Small intestine (tissue), 7 donors: Measurements from ENCODE around the gene POU6F1. TPM values are rescaled to one million over a fixed set of nuclear protein-coding genes. Genes with fewer than 3 reads are reported as not detected.
"Not testable (repeated sequence)": the region's sequence is repeated elsewhere in the genome, so short reads cannot be mapped to it uniquely, and the experiment has no call there.

Experiments used
- DNase-seq, 2 donors: peaks; one replicate each; pipeline versions ENCODE4 v3.0.0 to v3.0.0-alpha.2; 2013
- FAIRE-seq: peaks from 2 replicates; lab custom pipeline; 2012; peaks lifted over from hg19 to GRCh38; lab: Jason Lieb, UNC
- H3K27ac ChIP-seq, 3 donors: one replicate each; pipeline ENCODE4 v1.5.1; 2013; ENCODE audit warnings: low read length in 2 of 3, mild to moderate bottlenecking in 2 of 3, control low read depth in 1 of 3, inconsistent platforms in 1 of 3, low read depth in 1 of 3, moderate library complexity in 1 of 3
- H3K27me3 ChIP-seq, 3 donors: one replicate each; pipeline ENCODE4 v1.6.1; 2013; ENCODE audit warnings: low read length in 3 of 3, inconsistent platforms in 1 of 3; ENCODE audit not compliant: control insufficient read depth in 3 of 3, insufficient read depth in 3 of 3
- H3K36me3 ChIP-seq, 3 donors: one replicate each; pipeline ENCODE4 v1.6.1; 2013; ENCODE audit warnings: low read length in 3 of 3, inconsistent platforms in 1 of 3, low read depth in 1 of 3, mild to moderate bottlenecking in 1 of 3, moderate library complexity in 1 of 3; ENCODE audit not compliant: control insufficient read depth in 3 of 3, insufficient read depth in 2 of 3
- H3K4me1 ChIP-seq, 3 donors: one replicate each; pipeline ENCODE4 v1.6.1; 2013; ENCODE audit warnings: low read length in 2 of 3, inconsistent platforms in 1 of 3, low read depth in 1 of 3, mild to moderate bottlenecking in 1 of 3, moderate library complexity in 1 of 3; ENCODE audit not compliant: control insufficient read depth in 3 of 3, insufficient read depth in 2 of 3
- H3K4me3 ChIP-seq, 3 donors: one replicate each; pipeline ENCODE4 v1.5.1; 2013; ENCODE audit warnings: low read length in 3 of 3, control low read depth in 1 of 3, inconsistent platforms in 1 of 3, low read depth in 1 of 3, mild to moderate bottlenecking in 1 of 3, moderate library complexity in 1 of 3
- H3K9me3 ChIP-seq, 2 donors: one replicate each; pipeline ENCODE4 v1.6.1; 2013; ENCODE audit warnings: low read depth in 1 of 2, low read length in 1 of 2; ENCODE audit not compliant: control insufficient read depth in 2 of 2, insufficient read depth in 1 of 2
- WGBS, 3 donors: extraction: QIAGEN DNeasy Blood & Tissue Kit; methylation state at CpG; one replicate each; pipeline ENCODE4 v1.1.7; 2013; 5-methylcytosine and 5-hydroxymethylcytosine counted together
- polyA plus RNA-seq, 4 donors: library from polyadenylated mRNA; stranded (reverse) in 3 of 4; unstranded in 1 of 4; fragments of 200-250 nt in 3 of 4; fragments of 120-200 nt in 1 of 4; gene quantifications; one replicate each; pipeline versions ENCODE4 v1.2.1 to v1.2.3, GENCODE V29; 2013
- donor health status: healthy with polysubstance abuse.
- donor health status: control.
- donor health status: control.
- donor health status: Bipolar disorder and iron deficiency.
- donor health status: healthy.

POU6F1 gene
- polyA plus RNA-seq, 4 donors, result 0.22 to 6.1 (median 3.5) TPM

DNA sequence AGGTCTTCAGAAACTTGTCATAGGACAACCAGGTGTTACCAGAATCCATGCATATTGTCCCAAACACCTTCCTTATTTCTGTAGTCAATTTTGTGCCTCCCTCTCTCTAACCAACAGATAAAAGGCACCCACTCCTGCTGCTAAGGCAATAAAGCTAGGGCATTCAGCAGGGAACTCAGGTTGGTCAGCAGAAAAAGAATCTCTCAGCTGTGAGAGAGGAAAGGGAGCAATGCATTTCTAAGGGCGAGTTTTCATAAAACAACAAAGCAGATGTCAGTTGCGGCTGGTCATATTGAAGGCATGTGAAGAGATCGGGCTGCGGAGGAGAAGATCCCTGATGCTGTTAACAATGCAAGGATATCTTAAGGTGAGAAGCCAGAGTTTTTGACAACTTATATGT is 7.4 kb upstream of the POU6F1 start:
- H3K36me3 ChIP-seq, result peaks cover 0 to 3% (median 0%) of the 10 kb centered on the region in 3 donors
- no peaks in the 10 kb centered on the region for H3K9me3 ChIP-seq
- WGBS, 3 donors, result 91 to 98% (median 95%) methylated on average over 4 of the region's 4 CpGs
- FAIRE-seq, result no peak
- H3K4me3 ChIP-seq, result no peak overlapping the region
- H3K27me3 ChIP-seq, result no peaks in the 10 kb centered on the region
- no peak overlapping the region for H3K27ac ChIP-seq
- H3K4me1 ChIP-seq, result no peaks in the 10 kb centered on the region
- no peak for DNase-seq

DNA sequence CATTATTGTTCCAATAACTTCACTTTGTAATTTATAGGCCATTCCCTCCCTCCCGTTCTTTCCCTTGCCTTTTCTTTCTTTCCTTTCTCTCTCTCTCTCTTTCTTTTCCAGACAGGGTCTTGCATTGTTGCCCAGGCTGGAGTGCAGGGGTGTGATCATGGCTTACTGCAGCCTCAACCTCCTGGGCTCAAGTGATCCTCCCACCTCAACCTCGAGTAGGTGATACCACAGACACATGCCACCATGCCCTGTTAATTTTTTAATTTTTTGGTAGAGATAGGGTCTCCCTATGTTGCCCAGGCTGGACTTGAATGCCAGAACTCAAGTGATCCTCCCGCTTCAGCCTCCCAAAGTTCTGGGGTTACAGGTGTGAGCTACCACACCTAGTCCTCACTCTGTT is 6.8 kb upstream of the POU6F1 start:
- no peak for DNase-seq

DNA sequence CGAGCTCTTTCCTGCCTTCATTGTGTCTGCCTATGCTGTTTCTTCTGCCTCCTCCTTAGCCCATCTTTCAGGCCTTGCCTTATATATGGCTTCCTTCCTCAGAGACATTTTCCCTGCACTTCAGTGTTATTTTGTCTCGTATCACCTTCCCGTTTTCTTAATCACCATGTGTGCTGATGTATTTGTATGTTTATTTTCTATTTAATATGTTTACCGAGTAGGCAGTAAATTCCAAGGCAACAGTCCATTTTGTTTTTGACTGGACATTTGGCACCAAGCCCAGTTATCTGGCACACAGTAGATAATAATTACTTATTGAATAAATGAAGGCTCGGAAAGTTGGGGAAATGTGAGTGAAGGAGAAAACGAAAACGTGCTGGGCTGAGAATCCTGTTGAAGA is 4.6 kb upstream of the POU6F1 start:
- FAIRE-seq (no peak), DNase-seq (no peak)
- H3K27ac ChIP-seq, result no peak overlapping the region
- 46 to 47% (median 47%) methylated on average over 7 of the region's 7 CpGs for WGBS, 3 donors
- peaks cover 0 to 3% (median 0%) of the 10 kb centered on the region in 3 donors for H3K36me3 ChIP-seq
- no peaks in the 10 kb centered on the region for H3K27me3 ChIP-seq
- H3K4me1 ChIP-seq, result peaks cover 3 to 12% (median 7%) of the 10 kb centered on the region in 3 donors
- H3K4me3 ChIP-seq, result no peak overlapping the region
- no peaks in the 10 kb centered on the region for H3K9me3 ChIP-seq

More for the DNA sequence above, 6.8 kb upstream of the POU6F1 start:
- no peaks in the 10 kb centered on the region for H3K4me1 ChIP-seq
- H3K9me3 ChIP-seq, result no peaks in the 10 kb centered on the region
- WGBS, 3 donors, result 83 to 88% (median 86%) methylated on average over 3 of the region's 3 CpGs
- no peak for FAIRE-seq
- H3K27ac ChIP-seq, result no peak overlapping the region
- no peak overlapping the region for H3K4me3 ChIP-seq
- H3K36me3 ChIP-seq, result peaks cover 0 to 3% (median 0%) of the 10 kb centered on the region in 3 donors
- no peaks in the 10 kb centered on the region for H3K27me3 ChIP-seq

DNA sequence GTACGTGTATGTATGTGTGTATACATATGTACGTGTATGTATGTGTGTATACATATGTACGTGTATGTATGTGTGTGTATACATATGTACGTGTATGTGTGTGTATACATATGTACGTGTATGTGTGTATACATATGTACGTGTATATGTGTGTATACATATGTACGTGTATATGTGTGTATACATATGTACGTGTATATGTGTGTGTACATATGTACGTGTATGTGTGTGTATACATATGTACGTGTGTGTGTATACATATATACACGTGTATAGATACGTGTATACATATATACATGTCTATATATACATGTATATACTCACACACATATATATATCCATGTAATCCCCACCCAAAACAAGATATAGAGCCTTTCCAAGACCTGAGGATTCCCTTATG is 2.0 kb upstream of the POU6F1 start:
- H3K4me3 ChIP-seq, H3K36me3 ChIP-seq, DNase-seq, FAIRE-seq, H3K9me3 ChIP-seq, H3K27me3 ChIP-seq: not testable (repeated sequence)
- peak overlapping the region in 1 of 3 donors; percentile 78 for H3K27ac ChIP-seq
- peaks cover 3 to 12% (median 7%) of the 10 kb centered on the region in 3 donors for H3K4me1 ChIP-seq
- WGBS, 3 donors, result 82 to 88% (median 84%) methylated on average over 12 of the region's 12 CpGs

DNA sequence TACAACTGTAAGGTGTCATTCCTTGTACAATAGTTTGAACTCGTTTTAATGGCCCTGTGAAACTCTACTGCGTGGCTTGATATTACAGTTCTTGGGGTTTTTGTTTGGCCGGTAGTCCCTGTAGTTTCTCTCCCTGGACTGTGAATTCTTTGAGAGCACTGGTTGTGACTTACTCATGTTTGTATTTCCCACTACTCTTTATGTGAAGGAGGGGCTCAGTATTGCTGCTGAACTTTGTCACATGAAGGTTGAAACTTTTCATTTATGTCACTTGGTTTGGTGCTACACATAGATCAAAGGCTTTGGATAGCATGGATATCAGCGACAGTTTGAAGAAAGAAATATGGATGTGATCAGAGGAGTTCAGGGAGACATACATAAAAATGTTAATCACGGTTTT is 1.5 kb upstream of the POU6F1 start:
- FAIRE-seq (no peak), DNase-seq (peak in 1 of 2 donors; percentile 60)

DNA sequence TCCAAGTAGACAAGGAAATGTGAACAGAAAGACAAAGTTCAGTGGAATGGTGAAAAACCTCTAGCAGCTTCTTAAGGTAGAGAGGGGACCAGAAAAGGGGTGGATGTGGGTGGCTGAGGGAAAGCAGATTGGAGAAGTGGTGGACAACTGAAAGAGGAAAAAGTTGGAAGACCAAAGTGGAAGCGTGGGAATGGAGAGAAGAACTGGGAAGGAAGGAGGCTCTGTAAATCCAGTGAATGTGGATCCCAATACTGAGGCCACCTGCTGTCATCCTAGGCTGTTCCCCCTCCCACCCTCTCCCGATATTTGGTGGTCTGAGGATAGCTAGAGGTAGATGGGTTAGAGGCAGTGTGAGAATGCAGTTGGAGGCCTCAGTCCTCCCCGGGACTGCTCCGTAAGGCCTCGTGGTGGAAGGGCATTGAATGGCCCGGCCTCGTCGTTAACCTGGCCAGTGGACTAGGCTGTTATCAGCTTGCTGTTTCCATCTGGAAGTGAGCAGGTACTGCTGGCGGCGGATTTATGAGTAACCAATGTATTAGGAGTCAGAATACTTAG is 822 bp upstream of the POU6F1 start:
- Histone ChIP-seq H3K4me3 (peak overlapping the region; percentile 67 to 95 (median 88)), H3K9me3 (no peaks in the 10 kb centered on the region), H3K4me1 (peaks cover 3 to 12% (median 7%) of the 10 kb centered on the region in 3 donors), H3K36me3 (no peaks in the 10 kb centered on the region), H3K27ac (peak overlapping the region; percentile 48 to 95 (median 78)), H3K27me3 (no peaks in the 10 kb centered on the region)
- DNase-seq (peak; percentile 65 to 77), FAIRE-seq (no peak)
- 20 to 45% (median 23%) methylated on average over 10 of the region's 10 CpGs for WGBS, 3 donors

More for the DNA sequence above, 1.5 kb upstream of the POU6F1 start:
- peak overlapping the region in 1 of 3 donors; percentile 78 for H3K27ac ChIP-seq
- H3K27me3 ChIP-seq, result no peaks in the 10 kb centered on the region
- H3K4me3 ChIP-seq, result no peak overlapping the region
- no peaks in the 10 kb centered on the region for H3K36me3 ChIP-seq
- H3K9me3 ChIP-seq, result no peaks in the 10 kb centered on the region
- 18 to 55% (median 44%) methylated on average over 5 of the region's 5 CpGs for WGBS, 3 donors
- peaks cover 3 to 12% (median 7%) of the 10 kb centered on the region in 3 donors for H3K4me1 ChIP-seq

DNA sequence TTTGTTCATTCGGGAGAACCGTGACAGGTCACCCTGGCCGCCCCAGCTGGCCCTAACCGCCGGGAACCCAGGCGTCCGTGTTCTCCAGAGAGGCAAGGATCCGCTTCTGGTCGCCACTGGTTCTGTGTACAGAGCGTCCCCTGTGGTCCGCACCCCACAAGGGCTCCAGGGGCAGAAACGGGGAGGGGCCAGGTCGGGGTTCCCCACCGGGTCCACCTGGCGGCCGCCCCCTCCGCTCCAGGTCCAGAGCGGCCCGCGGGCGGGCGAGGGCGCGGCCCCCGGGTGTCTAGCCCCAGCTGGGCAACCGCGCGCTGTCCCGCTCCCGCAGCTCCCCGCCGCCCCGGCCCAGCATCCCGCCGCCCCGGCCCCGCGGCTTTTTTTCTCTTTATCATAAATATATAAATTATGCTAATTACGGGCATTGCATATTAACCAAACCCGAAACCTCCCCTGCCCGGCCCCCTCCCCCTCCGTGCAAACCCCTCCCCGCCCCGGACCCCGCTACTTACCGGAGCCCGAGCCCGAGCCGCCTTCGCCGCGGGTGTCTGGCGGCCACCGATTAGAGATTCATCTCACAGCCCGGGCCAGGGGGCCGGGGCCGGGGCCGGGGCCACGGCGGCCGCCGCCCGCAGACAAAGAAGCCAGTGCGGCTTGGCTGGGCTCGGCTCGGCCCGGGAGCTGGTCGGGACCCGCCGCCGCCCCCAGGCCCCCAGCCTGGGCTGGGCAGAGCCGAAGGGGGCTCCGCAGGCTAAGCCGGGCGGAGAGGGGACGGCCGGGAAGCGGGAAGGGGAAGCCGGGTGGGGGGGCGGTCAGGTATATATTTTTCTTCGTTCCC is 512 bp downstream of the POU6F1 start:
- no peak for FAIRE-seq
- peak; percentile 33 to 70 for DNase-seq
- 1 to 3% (median 1%) methylated on average over 35 to 81 of the region's 81 CpGs for WGBS, 3 donors

DNA sequence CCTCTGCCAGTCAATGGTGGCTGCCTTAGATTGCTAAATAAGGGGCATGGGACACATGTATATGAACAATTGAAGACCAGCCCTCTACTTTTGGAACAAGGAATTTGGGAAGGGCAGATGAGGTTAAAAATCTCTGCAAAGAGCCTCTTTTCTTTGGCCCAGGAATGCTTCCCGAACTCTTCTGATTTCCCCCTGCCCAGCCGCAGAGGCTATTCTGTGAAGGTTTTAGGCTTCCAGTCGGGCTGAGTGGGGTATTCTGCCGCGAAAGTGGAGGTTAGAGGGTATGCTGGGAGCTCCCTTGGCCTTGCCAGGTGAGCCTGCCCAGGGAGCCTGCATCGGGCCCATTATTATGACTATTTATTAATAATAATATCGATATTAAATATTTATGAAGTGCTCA is 1.2 kb downstream of the POU6F1 start:
- Histone ChIP-seq H3K27ac (peak overlapping the region in 1 of 3 donors; percentile 17), H3K4me3 (peak overlapping the region; percentile 67 to 95 (median 88)), H3K4me1 (peaks cover 3 to 12% (median 7%) of the 10 kb centered on the region in 3 donors), H3K9me3 (no peaks in the 10 kb centered on the region), H3K36me3 (no peaks in the 10 kb centered on the region), H3K27me3 (no peaks in the 10 kb centered on the region)
- DNase-seq (no peak), FAIRE-seq (no peak)
- WGBS, 3 donors, result 43 to 48% (median 46%) methylated on average over 7 of the region's 7 CpGs

More for the DNA sequence above, 512 bp downstream of the POU6F1 start:
- no peaks in the 10 kb centered on the region for H3K36me3 ChIP-seq
- no peaks in the 10 kb centered on the region for H3K9me3 ChIP-seq
- peak overlapping the region; percentile 60 to 95 (median 74) for H3K27ac ChIP-seq
- H3K27me3 ChIP-seq, result no peaks in the 10 kb centered on the region
- H3K4me3 ChIP-seq, result peak overlapping the region; percentile 67 to 95 (median 88)
- H3K4me1 ChIP-seq, result peaks cover 3 to 12% (median 7%) of the 10 kb centered on the region in 3 donors
